Upper lobe of right lung (tissue), 1 donor: Measurements from ENCODE around the gene SIRT2. TPM values are rescaled to one million over a fixed set of nuclear protein-coding genes. Genes with fewer than 3 reads are reported as not detected.

Experiments used
- ATAC-seq: fragments of 200-7000 bp; cut with Tn5 transposase; one replicate; pipeline ENCODE4 v1.9.1; 2020; ENCODE audit warnings: mild to moderate bottlenecking, moderate library complexity
- DNase-seq: peaks from one replicate; pipeline ENCODE4 v3.0.0-alpha.2; 2020
- H3K27ac ChIP-seq: fragments of 200-600 bp; one replicate; pipeline ENCODE4 v1.8.0; 2022
- H3K27me3 ChIP-seq: fragments of 200-600 bp; one replicate; pipeline ENCODE4 v1.8.0; 2022; ENCODE audit warnings: mild to moderate bottlenecking
- H3K36me3 ChIP-seq: fragments of 200-600 bp; one replicate; pipeline ENCODE4 v1.8.0; 2022
- H3K4me1 ChIP-seq: fragments of 200-600 bp; one replicate; pipeline ENCODE4 v1.8.0; 2022
- H3K4me3 ChIP-seq: fragments of 200-600 bp; one replicate; pipeline ENCODE4 v1.8.0; 2022; ENCODE audit warnings: mild to moderate bottlenecking
- H3K9me3 ChIP-seq: fragments of 200-600 bp; one replicate; pipeline ENCODE4 v1.8.0; 2022
- CTCF ChIP-seq: fragments of 200-600 bp; IDR thresholded peaks from one replicate; pipeline ENCODE4 v1.8.0; 2022; ENCODE audit warnings: antibody characterized with exemption
- intact Hi-C: fragments of 100-400 bp; cut with DNase I; formaldehyde crosslinking; loops from one replicate; pipeline ENCODE4 v1.11.0; 2022
- total RNA-seq: library from RNA; stranded (reverse); fragmentation: NEBNext Ultra II Directional; extraction: Animal tissue kit (Norgen Biotek cat#: 25700); gene quantifications from one replicate; pipeline ENCODE4 v1.2.1, GENCODE V29; 2021
- donor health status: DM: no; HTN: yes; CAD: no; lungs with severe emphysema.

SIRT2 gene
- total RNA-seq, 1 donor from 2014 or later, result 59.2 TPM

GRCh38 chr19:38870612-38871011, 28.8 kb downstream of the SIRT2 start:
- no peaks in the 10 kb centered on the region for H3K36me3 ChIP-seq
- peaks cover 12% of the 10 kb centered on the region for H3K4me1 ChIP-seq
- TF ChIP-seq CTCF, result no peak
- no peaks in the 10 kb centered on the region for H3K27me3 ChIP-seq
- ATAC-seq, result no peak
- no peak overlapping the region for H3K27ac ChIP-seq
- no peak for DNase-seq
- intact Hi-C loops, result no loop called here
- H3K9me3 ChIP-seq, result no peaks in the 10 kb centered on the region
- H3K4me3 ChIP-seq, result no peak overlapping the region

- ATAC-seq (peak; percentile 98), DNase-seq (peak; percentile 97)
- peak overlapping the region; percentile 21 for H3K27ac ChIP-seq
- peak; percentile 87 for TF ChIP-seq CTCF
- intact Hi-C loops, result no loop called here
- H3K4me1 ChIP-seq, result peaks cover 17% of the 10 kb centered on the region
- H3K4me3 ChIP-seq, result peak overlapping the region; percentile 53
- no peaks in the 10 kb centered on the region for H3K27me3 ChIP-seq
- no peaks in the 10 kb centered on the region for H3K36me3 ChIP-seq
- H3K9me3 ChIP-seq, result no peaks in the 10 kb centered on the region
Measured at GRCh38 chr19:38869836-38870607, 29.4 kb downstream of the SIRT2 start.

GRCh38 chr19:38869160-38869835, 30.1 kb downstream of the SIRT2 start:
- ATAC-seq (peak; percentile 1), DNase-seq (no peak)
- Histone ChIP-seq H3K4me3 (peak overlapping the region; percentile 53), H3K4me1 (peaks cover 23% of the 10 kb centered on the region), H3K27me3 (no peaks in the 10 kb centered on the region), H3K36me3 (no peaks in the 10 kb centered on the region), H3K9me3 (no peaks in the 10 kb centered on the region), H3K27ac (peak overlapping the region; percentile 21)
- no peak for TF ChIP-seq CTCF
- intact Hi-C loops, result no loop called here

GRCh38 chr19:38868551-38868950, 30.9 kb downstream of the SIRT2 start:
- Histone ChIP-seq H3K4me3 (peak overlapping the region; percentile 53), H3K27me3 (no peaks in the 10 kb centered on the region), H3K9me3 (no peaks in the 10 kb centered on the region), H3K4me1 (peaks cover 28% of the 10 kb centered on the region), H3K27ac (no peak overlapping the region), H3K36me3 (no peaks in the 10 kb centered on the region)
- no peak for DNase-seq
- no peak for TF ChIP-seq CTCF
- no peak for ATAC-seq
- intact Hi-C loops, result no loop called here

- H3K4me3 ChIP-seq, result no peak overlapping the region
- H3K36me3 ChIP-seq, result no peaks in the 10 kb centered on the region
- TF ChIP-seq CTCF, result no peak
- intact Hi-C loops, result no loop called here
- no peaks in the 10 kb centered on the region for H3K9me3 ChIP-seq
- DNase-seq (no peak), ATAC-seq (no peak)
- no peaks in the 10 kb centered on the region for H3K27me3 ChIP-seq
- no peak overlapping the region for H3K27ac ChIP-seq
- H3K4me1 ChIP-seq, result peaks cover 34% of the 10 kb centered on the region
Measured at GRCh38 chr19:38867171-38867780, 32.1 kb downstream of the SIRT2 start.
